Lower lobe of right lung (tissue), 2 donors: ENCODE results near the gene POLR2F. TPM values are rescaled to one million over a fixed set of nuclear protein-coding genes. Genes with fewer than 3 reads are reported as not detected.
A peak's percentile ranks its signal among the peaks of the same experiment; 100 is the strongest.

Experiments
- ATAC-seq, 2 donors: fragments of 200-7000 bp; cut with Tn5 transposase; one replicate each; pipeline ENCODE4 v1.9.1; 2020 to 2022; ENCODE audit warnings: mild to moderate bottlenecking in 2 of 2, moderate library complexity in 2 of 2
- DNase-seq: peaks from one replicate; pipeline ENCODE4 v3.0.0-alpha.2; 2020
- H3K27ac ChIP-seq: fragments of 200-600 bp; one replicate; pipeline ENCODE4 v1.8.0; 2022
- H3K27me3 ChIP-seq: fragments of 200-600 bp; one replicate; pipeline ENCODE4 v1.8.0; 2022; ENCODE audit warnings: low read depth
- H3K36me3 ChIP-seq: fragments of 200-600 bp; one replicate; pipeline ENCODE4 v1.8.0; 2022; ENCODE audit warnings: mild to moderate bottlenecking
- H3K4me1 ChIP-seq: fragments of 200-600 bp; one replicate; pipeline ENCODE4 v1.8.0; 2022
- H3K4me3 ChIP-seq: fragments of 200-600 bp; one replicate; pipeline ENCODE4 v1.8.0; 2022; ENCODE audit warnings: mild to moderate bottlenecking
- H3K9me3 ChIP-seq: fragments of 200-600 bp; one replicate; pipeline ENCODE4 v1.8.0; 2022
- intact Hi-C: fragments of 100-400 bp; cut with DNase I; formaldehyde crosslinking; loops from one replicate; pipeline ENCODE4 v1.11.0; 2022
- total RNA-seq: library from RNA; stranded (reverse); fragmentation: NEBNext Ultra II Directional; extraction: Animal tissue kit (Norgen Biotek cat#: 25700); gene quantifications from one replicate; pipeline ENCODE4 v1.2.1, GENCODE V29; 2021
- TF ChIP-seq, protein P1 (sequence below): fragments of 200-600 bp; IDR thresholded peaks from one replicate; pipeline ENCODE4 v1.8.0; 2022; ENCODE audit warnings: antibody characterized with exemption, mild to moderate bottlenecking
- donor health status: DM: no; HTN: yes; CAD: no; lungs with severe emphysema.

POLR2F gene
- total RNA-seq, 1 donor from 2014 or later, result 60.3 TPM

DNA sequence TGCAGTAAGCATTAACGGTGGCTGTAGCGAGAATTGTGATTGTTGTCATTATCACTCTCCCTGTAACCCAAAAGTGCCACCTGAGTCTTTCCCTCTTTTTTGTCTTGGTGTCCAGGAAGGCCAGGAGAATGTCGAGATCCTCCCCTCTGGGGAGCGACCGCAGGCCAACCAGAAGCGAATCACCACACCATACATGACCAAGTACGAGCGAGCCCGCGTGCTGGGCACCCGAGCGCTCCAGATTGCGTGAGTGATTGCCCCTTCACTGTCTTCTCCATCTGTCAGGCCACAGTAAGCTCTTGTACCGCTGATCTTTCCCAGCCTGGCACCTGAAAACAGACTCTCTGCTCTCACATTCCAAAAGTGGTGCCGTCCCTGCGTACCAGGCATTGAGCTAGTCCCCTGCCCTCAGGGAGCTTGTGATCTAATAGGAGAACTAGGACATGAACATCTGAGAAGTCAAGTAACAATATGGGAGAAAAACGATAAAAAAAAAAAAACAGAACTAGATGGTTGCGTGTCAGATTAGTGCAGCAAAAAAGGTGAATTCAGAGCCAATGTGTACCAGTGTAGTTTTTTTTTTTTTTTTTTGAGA lies 5.8 kb downstream of the POLR2F start:
- ATAC-seq, result no peak
- intact Hi-C loops, result no loop called here
- H3K36me3 ChIP-seq, result peaks cover 71% of the 10 kb centered on the region
- TF ChIP-seq, protein P1, sequence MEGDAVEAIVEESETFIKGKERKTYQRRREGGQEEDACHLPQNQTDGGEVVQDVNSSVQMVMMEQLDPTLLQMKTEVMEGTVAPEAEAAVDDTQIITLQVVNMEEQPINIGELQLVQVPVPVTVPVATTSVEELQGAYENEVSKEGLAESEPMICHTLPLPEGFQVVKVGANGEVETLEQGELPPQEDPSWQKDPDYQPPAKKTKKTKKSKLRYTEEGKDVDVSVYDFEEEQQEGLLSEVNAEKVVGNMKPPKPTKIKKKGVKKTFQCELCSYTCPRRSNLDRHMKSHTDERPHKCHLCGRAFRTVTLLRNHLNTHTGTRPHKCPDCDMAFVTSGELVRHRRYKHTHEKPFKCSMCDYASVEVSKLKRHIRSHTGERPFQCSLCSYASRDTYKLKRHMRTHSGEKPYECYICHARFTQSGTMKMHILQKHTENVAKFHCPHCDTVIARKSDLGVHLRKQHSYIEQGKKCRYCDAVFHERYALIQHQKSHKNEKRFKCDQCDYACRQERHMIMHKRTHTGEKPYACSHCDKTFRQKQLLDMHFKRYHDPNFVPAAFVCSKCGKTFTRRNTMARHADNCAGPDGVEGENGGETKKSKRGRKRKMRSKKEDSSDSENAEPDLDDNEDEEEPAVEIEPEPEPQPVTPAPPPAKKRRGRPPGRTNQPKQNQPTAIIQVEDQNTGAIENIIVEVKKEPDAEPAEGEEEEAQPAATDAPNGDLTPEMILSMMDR, result no peak
- no peak for DNase-seq
- H3K27ac ChIP-seq, result no peak overlapping the region
- H3K4me1 ChIP-seq, result peaks cover 14% of the 10 kb centered on the region
- no peak overlapping the region for H3K4me3 ChIP-seq
- H3K9me3 ChIP-seq, result no peaks in the 10 kb centered on the region
- no peaks in the 10 kb centered on the region for H3K27me3 ChIP-seq

DNA sequence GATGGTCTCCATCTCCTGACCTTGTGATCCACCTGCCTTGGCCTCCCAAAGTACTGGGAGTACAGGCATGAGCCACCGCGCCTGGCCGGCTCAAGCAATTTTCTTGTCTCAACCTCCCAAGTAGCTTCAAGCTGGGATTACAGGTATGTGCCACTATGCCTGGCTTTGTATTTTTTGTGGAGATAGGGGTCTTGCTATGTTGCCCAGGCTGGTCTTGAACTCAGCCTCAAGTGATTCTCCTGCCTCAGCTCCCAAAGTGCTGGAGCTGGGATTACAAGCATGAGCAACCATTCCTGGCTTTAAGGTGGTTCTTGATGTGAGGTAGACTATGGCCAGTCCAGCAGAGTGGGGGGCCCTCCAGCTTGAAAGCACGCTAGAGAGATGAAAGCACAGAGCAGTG lies 7.6 kb downstream of the POLR2F start:
- Histone ChIP-seq H3K4me1 (no peaks in the 10 kb centered on the region), H3K4me3 (no peak overlapping the region), H3K36me3 (peaks cover 72% of the 10 kb centered on the region), H3K27me3 (no peaks in the 10 kb centered on the region), H3K27ac (no peak overlapping the region), H3K9me3 (no peaks in the 10 kb centered on the region)
- TF ChIP-seq, protein P1, result no peak
- ATAC-seq (no peak), DNase-seq (no peak)
- intact Hi-C loops, result no loop called here

DNA sequence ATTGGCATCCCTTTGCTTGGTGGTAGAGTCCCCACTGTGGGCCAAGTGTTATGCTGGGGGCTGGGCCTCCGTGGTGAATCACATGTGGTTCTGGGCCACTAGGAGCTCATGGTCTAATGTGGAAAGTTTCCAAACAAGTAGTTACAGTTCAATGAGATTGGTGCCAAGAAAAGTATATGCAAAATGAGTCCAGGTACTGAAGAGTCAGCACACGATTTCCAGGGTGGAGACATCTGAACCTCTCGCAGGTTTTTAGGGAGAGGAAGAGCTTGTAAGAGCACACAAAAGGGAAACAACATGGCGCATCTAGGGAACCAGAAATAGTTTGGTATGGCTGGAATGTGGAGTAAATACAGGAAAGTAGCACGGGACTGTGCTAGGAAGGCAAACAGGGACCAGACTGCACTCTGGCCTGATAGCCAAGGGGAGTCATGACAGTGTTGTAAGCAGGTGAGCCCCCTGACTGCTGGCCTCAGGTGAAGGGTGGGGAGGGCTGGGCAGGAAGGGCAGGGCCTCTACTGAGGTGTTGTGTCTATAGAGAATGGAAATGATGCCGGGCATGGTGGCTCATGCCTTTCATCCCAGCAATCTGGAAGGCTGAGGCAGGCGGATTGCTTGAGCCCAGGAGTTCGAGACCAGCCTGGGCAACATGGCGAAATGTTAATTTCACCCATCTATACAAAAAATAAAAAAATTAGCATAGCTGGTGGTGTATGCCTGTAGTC lies 12.6 kb downstream of the POLR2F start:
- ATAC-seq (peak in 1 of 2 donors; percentile 28), DNase-seq (no peak)
- no peaks in the 10 kb centered on the region for H3K4me1 ChIP-seq
- H3K27ac ChIP-seq, result no peak overlapping the region
- H3K9me3 ChIP-seq, result no peaks in the 10 kb centered on the region
- peaks cover 57% of the 10 kb centered on the region for H3K36me3 ChIP-seq
- intact Hi-C loops, result no loop called here
- H3K4me3 ChIP-seq, result no peak overlapping the region
- H3K27me3 ChIP-seq, result no peaks in the 10 kb centered on the region
- TF ChIP-seq, protein P1, result no peak

DNA sequence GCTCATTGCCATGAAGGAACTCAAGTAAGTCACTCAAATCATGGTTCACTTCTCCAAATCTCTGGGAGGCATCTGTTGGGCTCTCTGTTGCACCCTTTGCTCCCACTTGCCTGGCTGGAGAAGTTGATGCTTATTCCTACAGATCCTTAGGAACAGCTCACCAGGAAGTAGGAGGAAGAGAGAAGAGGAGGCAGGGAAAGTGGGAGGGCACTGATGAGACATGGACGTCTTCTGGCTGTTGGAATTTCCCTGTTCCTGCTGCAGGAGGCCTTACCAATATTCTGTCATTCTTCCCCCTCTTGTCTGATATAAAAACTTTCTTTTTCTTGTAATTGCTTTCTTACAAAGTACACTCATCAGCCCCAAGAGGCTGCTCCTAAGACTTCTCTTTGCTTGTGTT lies 13.6 kb downstream of the POLR2F start:
- Histone ChIP-seq H3K36me3 (peaks cover 47% of the 10 kb centered on the region), H3K4me3 (no peak overlapping the region), H3K4me1 (no peaks in the 10 kb centered on the region), H3K27ac (no peak overlapping the region), H3K27me3 (no peaks in the 10 kb centered on the region), H3K9me3 (no peaks in the 10 kb centered on the region)
- intact Hi-C loops, result no loop called here
- ATAC-seq (no peak), DNase-seq (no peak)
- TF ChIP-seq, protein P1, result no peak

DNA sequence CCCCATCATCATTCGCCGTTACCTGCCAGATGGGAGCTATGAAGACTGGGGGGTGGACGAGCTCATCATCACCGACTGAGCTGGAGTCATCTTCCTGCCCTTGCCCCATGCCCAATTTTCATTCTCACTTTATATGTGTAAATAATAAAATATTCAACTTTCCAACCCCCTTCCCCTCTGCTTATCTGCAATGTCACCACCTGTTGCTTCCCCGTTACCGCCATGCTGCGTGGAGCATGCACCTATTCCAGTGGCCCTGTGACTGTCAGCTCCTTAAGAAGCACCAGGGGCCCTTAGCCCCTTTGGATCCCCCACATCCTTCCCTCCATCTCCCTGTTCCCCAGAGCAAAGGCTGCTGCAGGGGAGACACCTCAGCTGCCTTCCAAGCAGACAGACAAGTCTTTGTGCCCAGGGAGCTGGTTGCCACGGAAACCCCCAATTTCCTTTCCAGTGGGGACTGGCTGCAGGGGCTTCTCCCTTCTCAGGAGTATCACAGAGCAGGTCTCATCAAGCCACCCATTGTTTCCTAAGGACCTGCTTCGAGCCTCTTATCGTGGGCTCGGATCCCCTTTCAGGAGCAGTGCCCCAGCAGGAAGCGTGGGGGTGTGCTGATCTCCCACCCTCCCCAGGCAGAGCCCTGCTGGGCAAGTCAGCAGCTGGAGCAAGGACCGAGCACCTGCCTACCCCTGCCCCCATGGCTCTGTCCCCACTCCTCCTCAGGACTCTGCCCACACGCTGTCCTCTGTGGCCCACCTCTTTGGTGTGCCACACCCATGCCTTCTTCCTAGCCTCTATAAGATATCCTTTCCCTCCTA lies 14.3 kb downstream of the POLR2F start:
- Histone ChIP-seq H3K4me1 (no peaks in the 10 kb centered on the region), H3K4me3 (no peak overlapping the region), H3K36me3 (peaks cover 42% of the 10 kb centered on the region), H3K27ac (no peak overlapping the region), H3K27me3 (no peaks in the 10 kb centered on the region), H3K9me3 (no peaks in the 10 kb centered on the region)
- no peak for ATAC-seq
- TF ChIP-seq, protein P1, result no peak
- intact Hi-C loops, result no loop called here
- no peak for DNase-seq
